NAMALWA (cell line): Measurements from ENCODE around the gene MAP4K1.
"Not testable (repeated sequence)": the region's sequence is repeated elsewhere in the genome, so short reads cannot be mapped to it uniquely, and the experiment has no call there.

Experiments
- DNase-seq: peaks from one replicate; pipeline ENCODE4 v3.0.0-alpha.2; 2015; ENCODE audit warnings: low spot score

The MAP4K1 gene

DNA sequence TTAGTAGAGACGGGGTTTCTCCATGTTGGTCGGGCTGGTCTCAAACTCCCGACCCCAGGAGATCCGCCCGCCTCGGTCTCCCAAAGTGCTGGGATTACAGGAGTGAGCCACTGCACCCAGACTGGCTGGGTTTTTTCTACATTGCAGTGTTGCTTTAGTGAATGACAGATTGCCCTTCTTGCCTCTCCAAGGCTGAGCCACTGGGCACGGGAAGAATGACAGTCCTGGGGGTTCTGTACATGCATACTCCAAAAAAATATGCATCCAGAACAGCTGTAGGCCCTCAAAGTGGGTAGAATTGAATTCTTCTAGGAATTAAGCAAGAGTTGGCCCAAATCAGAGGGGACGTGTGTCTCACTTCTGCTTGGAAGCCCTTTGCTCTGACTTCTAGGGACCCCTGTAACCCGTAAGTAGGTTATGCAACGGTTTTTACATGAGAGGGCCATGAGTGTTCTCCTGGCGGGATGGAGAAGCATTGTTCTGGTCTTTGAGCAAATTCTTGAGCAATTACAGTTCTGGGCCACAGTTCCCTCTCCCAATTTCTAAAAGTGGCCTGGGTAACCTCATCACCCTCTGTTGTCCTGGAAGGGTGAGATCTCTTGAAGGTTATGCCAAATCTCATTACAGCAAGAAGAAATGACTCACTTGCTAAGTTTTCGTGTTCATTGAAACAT, 33.3 kb upstream of the MAP4K1 start:
- no peak for DNase-seq

DNA sequence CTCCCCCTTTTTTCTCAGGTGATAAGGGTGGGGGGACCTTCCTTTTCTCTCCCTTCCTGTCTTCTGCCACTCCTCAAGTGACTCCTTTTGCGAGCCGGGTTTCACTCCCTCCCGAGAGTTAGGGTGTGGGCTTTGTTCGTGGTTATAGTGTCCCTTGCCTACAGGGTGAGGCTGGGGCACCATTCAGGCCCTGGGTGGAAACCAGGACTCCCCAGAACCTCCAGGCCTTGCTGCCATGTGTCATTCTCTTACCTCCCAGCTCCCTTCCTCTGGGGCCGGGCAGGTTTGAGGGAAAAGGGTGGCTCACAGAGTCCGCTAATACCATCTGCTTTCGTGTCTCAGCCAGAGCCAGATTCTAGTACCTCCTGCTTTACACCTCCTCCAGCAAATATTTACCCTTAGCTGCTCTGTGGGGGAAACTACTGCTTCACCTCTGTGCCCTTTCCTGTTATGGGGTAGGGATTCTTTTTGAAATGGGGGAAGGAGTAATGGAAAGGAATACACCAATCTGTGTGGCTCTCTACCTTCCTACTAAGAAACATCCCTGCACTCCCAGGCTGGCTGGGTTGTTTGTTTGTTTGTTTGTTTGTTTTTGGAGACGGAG, 32.5 kb upstream of the MAP4K1 start:
- DNase-seq, result no peak

- no peak for DNase-seq
Measured at GRCh38 chr19:38649305-38650171, 31.8 kb upstream of the MAP4K1 start.

DNA sequence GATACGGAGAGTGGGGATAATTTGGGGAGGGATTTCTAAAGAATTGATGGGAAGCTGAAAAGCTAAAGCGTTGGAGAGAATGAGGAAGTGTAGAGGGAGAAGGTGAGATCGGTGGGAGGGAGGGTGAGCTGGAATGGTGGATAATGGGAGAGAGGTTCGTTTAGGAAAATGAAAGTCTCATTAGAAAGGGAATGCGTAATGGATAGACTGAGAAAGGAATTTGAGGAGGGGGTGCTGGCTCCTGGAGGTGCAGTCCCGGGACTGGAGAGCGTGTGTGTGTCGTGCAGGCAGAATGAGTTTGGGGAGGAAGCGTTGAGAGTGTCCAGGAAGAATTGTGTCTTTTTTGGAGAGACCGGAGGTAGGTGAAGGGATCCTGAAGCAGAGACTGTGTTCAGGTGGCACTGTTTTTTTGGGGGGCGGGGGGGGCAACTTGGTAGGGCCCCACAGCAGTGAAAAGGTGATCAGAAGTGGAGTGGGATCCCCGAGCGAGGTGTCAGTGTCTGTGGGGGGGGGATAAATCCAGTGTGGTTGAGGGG, 31.1 kb upstream of the MAP4K1 start:
- no peak for DNase-seq

GRCh38 chr19:38647966-38648768, 30.4 kb upstream of the MAP4K1 start:
- DNase-seq, result peak; percentile 25

DNA sequence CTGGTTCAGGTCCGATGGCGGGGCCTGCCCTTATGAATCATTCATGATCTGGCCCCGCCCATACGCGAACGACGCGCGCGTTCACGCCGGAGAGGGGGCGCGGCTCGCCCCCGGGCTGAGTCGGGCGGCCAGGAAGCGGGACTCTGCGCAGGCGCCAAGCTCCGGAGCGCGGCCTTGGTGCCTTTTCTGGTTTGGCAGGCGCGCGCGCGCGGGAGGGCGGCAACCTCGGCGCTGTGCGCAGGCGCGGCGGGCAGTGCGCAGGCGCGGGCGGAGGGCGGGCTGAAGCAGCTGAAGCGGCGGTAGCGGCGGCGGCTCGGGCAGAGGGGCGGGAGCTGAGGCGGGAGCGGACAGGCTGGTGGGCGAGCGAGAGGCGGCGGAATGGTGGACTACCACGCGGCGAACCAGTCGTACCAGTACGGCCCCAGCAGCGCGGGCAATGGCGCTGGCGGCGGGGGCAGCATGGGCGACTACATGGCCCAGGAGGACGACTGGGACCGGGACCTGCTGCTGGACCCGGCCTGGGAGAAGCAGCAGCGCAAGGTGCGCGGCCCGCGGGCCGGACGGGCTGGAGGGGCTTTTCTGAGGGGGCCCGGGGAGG, 29.7 kb upstream of the MAP4K1 start, which contains the start of gene ACTN4:
Gene ACTN4 (plus strand): TSS at position 282 of the 598 bp plus-strand sequence. CDS start 97 bp downstream, at position 379.
- peak; percentile 97 for DNase-seq

GRCh38 chr19:38644719-38645118, 27.0 kb upstream of the MAP4K1 start:
- DNase-seq, result no peak

GRCh38 chr19:38642176-38642575, 24.4 kb upstream of the MAP4K1 start:
- no peak for DNase-seq

- no peak for DNase-seq
Measured at GRCh38 chr19:38640368-38640767, 22.6 kb upstream of the MAP4K1 start.

DNA sequence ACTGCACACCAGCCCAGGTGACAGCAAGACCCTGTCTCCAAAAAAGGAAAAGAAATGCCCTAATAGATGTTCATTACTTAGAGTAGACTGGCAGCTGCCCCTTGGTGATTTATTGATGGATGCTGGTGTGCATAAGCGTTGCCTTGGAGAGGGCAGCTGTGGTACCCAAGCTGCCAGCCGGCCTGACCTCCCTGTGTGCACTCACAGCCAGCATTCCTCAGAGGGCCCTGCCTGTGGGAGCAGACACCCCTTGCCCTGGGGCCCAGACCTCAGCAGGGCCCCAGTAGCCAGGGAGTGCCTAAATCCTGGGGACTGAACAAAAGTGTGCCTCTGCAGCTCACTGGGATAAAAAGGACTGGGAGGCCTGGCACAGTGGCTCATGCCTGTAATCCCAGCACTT, 21.9 kb upstream of the MAP4K1 start:
- no peak for DNase-seq

GRCh38 chr19:38638461-38638860, 20.7 kb upstream of the MAP4K1 start:
- DNase-seq, result no peak

GRCh38 chr19:38635483-38636399, 18.0 kb upstream of the MAP4K1 start:
- DNase-seq, result no peak

- DNase-seq, result peak; percentile 83
Measured at GRCh38 chr19:38634757-38635482, 17.2 kb upstream of the MAP4K1 start.

- DNase-seq, result no peak
Measured at GRCh38 chr19:38632476-38633213, 14.9 kb upstream of the MAP4K1 start.

GRCh38 chr19:38631811-38632475, 14.2 kb upstream of the MAP4K1 start:
- not testable (repeated sequence) for DNase-seq

DNA sequence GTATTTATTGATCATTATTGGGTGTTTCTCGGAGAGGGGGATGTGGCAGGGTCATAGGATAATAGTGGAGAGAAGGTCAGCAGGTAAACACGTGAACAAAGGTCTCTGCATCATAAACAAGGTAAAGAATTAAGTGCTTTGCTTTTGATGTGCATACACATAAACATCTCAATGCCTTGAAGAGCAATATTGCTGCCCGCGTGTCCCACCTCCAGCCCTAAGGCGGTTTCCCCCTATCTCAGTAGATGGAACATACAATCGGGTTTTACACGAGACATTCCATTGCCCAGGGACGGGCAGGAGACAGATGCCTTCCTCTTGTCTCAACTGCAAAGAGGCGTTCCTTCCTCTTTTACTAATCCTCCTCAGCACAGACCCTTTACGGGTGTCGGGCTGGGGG, 13.5 kb upstream of the MAP4K1 start:
- DNase-seq, result not testable (repeated sequence)

- DNase-seq, result no peak
Measured at GRCh38 chr19:38629568-38629967, 11.8 kb upstream of the MAP4K1 start.

DNA sequence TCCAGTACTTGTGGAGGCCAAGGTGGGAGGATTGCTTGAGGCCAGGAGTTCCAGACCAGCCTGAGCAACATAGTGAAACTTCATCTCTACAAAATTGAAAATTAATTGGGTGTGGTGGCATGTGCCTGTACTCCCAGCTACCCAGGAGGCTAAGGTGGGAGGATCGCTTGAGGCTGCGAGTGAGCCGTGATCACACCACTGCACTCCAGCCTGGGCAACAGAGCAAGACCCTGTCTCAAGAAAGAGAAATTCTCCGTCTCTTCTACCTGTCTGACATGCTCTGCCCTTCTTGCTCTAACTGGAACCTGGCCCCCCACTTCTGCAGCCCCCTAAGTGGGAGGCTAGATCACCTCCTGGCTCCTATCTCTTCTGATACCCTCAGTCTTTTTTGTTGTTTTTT, 8.6 kb upstream of the MAP4K1 start:
- no peak for DNase-seq
